Tibial artery (tissue), 4 donors: ENCODE measurements around the gene CAPN12.

ENCODE experiments used
- DNase-seq, 2 donors: peaks; one replicate each; pipeline ENCODE4 v3.0.0-alpha.2; 2019
- H3K27ac ChIP-seq, 2 donors: fragments of 200-600 bp; sonication (generic) in 1 of 2; 1 replicate in 1 of 2; 2 replicates in 1 of 2; pipeline ENCODE4 v1.5.1; 2018 to 2019; ENCODE audit warnings: mild to moderate bottlenecking in 1 of 2
- H3K27me3 ChIP-seq, 2 donors: fragments of 200-600 bp; sonication (generic) in 1 of 2; one replicate each; pipeline versions ENCODE4 v1.5.1 to v1.6.0; 2016 to 2019
- H3K36me3 ChIP-seq, 3 donors: fragments of 200-600 bp; sonication (generic) in 2 of 3; one replicate each; pipeline ENCODE4 v1.5.1; 2016 to 2019; ENCODE audit warnings: mild to moderate bottlenecking in 2 of 3
- H3K4me1 ChIP-seq, 4 donors: fragments of 200-600 bp; sonication (generic) in 2 of 4; 1 replicate in 3 of 4; 2 replicates in 1 of 4; pipeline ENCODE4 v1.5.1; 2016 to 2019
- H3K4me3 ChIP-seq, 2 donors: fragments of 200-600 bp; sonication (generic) in 1 of 2; 1 replicate in 1 of 2; 2 replicates in 1 of 2; pipeline ENCODE4 v1.5.1; 2018 to 2019; ENCODE audit warnings: mild to moderate bottlenecking in 2 of 2
- H3K9me3 ChIP-seq, 3 donors: fragments of 200-600 bp; sonication (generic) in 1 of 3; one replicate each; pipeline ENCODE4 v1.5.1; 2016 to 2019
- CTCF ChIP-seq, 2 experiments: fragments of 200-600 bp in 1 of 2; fragments of 450-650 bp in 1 of 2; IDR thresholded peaks; one replicate each; pipeline ENCODE4 v1.5.1; 2017 to 2019; ENCODE audit warnings: antibody characterized with exemption in 2 of 2, mild to moderate bottlenecking in 1 of 2, moderate library complexity in 1 of 2
- intact Hi-C: fragments of 100-400 bp; cut with DNase I; formaldehyde crosslinking; loops from one replicate; pipeline ENCODE4 v1.15.0; 2023; ENCODE audit warnings: low total_unique reads

The CAPN12 gene

GRCh38 chr19:38721496-38721895, 22.8 kb downstream of the CAPN12 start:
- Histone ChIP-seq H3K36me3 (peaks cover 88 to 98% (median 94%) of the 10 kb centered on the region in 3 donors), H3K4me1 (peaks cover 12 to 81% (median 51%) of the 10 kb centered on the region in 4 donors), H3K27ac (peak overlapping the region; percentile 72 to 91), H3K9me3 (no peaks in the 10 kb centered on the region), H3K4me3 (no peak overlapping the region), H3K27me3 (no peaks in the 10 kb centered on the region)
- no peak for DNase-seq
- intact Hi-C loops: no loop called here
- no peak for TF ChIP-seq CTCF (IDR thresholded peaks at IDR 0.05)

- no peak overlapping the region for H3K4me3 ChIP-seq
- intact Hi-C loops: no loop called here
- peaks cover 12 to 81% (median 51%) of the 10 kb centered on the region in 4 donors for H3K4me1 ChIP-seq
- TF ChIP-seq CTCF (IDR thresholded peaks at IDR 0.05): no peak
- peaks cover 88 to 100% (median 94%) of the 10 kb centered on the region in 3 donors for H3K36me3 ChIP-seq
- no peak for DNase-seq
- H3K27ac ChIP-seq: peak overlapping the region; percentile 72 to 91
- no peaks in the 10 kb centered on the region for H3K9me3 ChIP-seq
- no peaks in the 10 kb centered on the region for H3K27me3 ChIP-seq
Observed at GRCh38 chr19:38720559-38721236, 23.6 kb downstream of the CAPN12 start.

- H3K36me3 ChIP-seq: peaks cover 83 to 96% (median 88%) of the 10 kb centered on the region in 3 donors
Observed at GRCh38 chr19:38719761-38720558, 24.3 kb downstream of the CAPN12 start.

GRCh38 chr19:38718747-38719543, 25.3 kb downstream of the CAPN12 start:
- H3K27ac ChIP-seq: peak overlapping the region; percentile 72 to 91
- H3K9me3 ChIP-seq: no peaks in the 10 kb centered on the region
- peaks cover 83 to 96% (median 88%) of the 10 kb centered on the region in 3 donors for H3K36me3 ChIP-seq
- H3K27me3 ChIP-seq: no peaks in the 10 kb centered on the region
- intact Hi-C loops: loop anchor here (5.0 kb wide), 1 partner anchor 67 kb away; no protein-coding TSS in a partner anchor
- peak; percentile 58 for TF ChIP-seq CTCF (IDR thresholded peaks at IDR 0.05)
- H3K4me3 ChIP-seq: no peak overlapping the region
- peak; percentile 75 to 96 for DNase-seq
- peaks cover 16 to 92% (median 66%) of the 10 kb centered on the region in 4 donors for H3K4me1 ChIP-seq

More at GRCh38 chr19:38719761-38720558, 24.3 kb downstream of the CAPN12 start:
- Histone ChIP-seq H3K9me3 (no peaks in the 10 kb centered on the region), H3K4me1 (peaks cover 13 to 82% (median 56%) of the 10 kb centered on the region in 4 donors), H3K27me3 (no peaks in the 10 kb centered on the region), H3K27ac (peak overlapping the region; percentile 72 to 91), H3K4me3 (no peak overlapping the region)
- TF ChIP-seq CTCF (IDR thresholded peaks at IDR 0.05): no peak
- intact Hi-C loops: loop anchor here (5.0 kb wide), 1 partner anchor 68 kb away; no protein-coding TSS in a partner anchor
- no peak for DNase-seq

- no peak for DNase-seq
- H3K4me3 ChIP-seq: no peak overlapping the region
- no peak for TF ChIP-seq CTCF (IDR thresholded peaks at IDR 0.05)
- intact Hi-C loops: loop anchor here (5.0 kb wide), 1 partner anchor 66 kb away; no protein-coding TSS in a partner anchor
- peaks cover 75 to 86% (median 81%) of the 10 kb centered on the region in 3 donors for H3K36me3 ChIP-seq
- peak overlapping the region; percentile 72 to 91 for H3K27ac ChIP-seq
- H3K4me1 ChIP-seq: peaks cover 16 to 92% (median 72%) of the 10 kb centered on the region in 4 donors
- H3K9me3 ChIP-seq: no peaks in the 10 kb centered on the region
- H3K27me3 ChIP-seq: no peaks in the 10 kb centered on the region
Observed at GRCh38 chr19:38717855-38718254, 26.4 kb downstream of the CAPN12 start.
